Immature natural killer cell (primary cell): ENCODE data around the gene DDX11. TPM values are rescaled to one million over a fixed set of nuclear protein-coding genes. Genes with fewer than 3 reads are reported as not detected.
A peak's percentile ranks its signal among the peaks of the same experiment; 100 is the strongest.
"Not testable (repeated sequence)": the region's sequence is repeated elsewhere in the genome, so short reads cannot be mapped to it uniquely, and the experiment has no call there.

Source experiments
- DNase-seq, 3 donors: peaks; one replicate each; pipeline ENCODE4 v3.0.0; 2022; ENCODE audit warnings: mixed read lengths in 1 of 3
- H3K27ac Mint-ChIP-seq, 6 donors: one replicate each; pipeline ENCODE4 v1.8.0; 2020; ENCODE audit warnings: mixed read lengths in 6 of 6, mild to moderate bottlenecking in 5 of 6, inconsistent platforms in 4 of 6, moderate library complexity in 3 of 6
- H3K27me3 Mint-ChIP-seq, 3 donors: one replicate each; pipeline ENCODE4 v1.8.0; 2020 to 2021; ENCODE audit warnings: low read depth in 3 of 3, mild to moderate bottlenecking in 3 of 3, mixed read lengths in 3 of 3, moderate library complexity in 3 of 3, inconsistent platforms in 1 of 3
- H3K36me3 Mint-ChIP-seq, 3 donors: one replicate each; pipeline ENCODE4 v1.8.0; 2020; ENCODE audit warnings: mixed read lengths in 3 of 3, inconsistent platforms in 2 of 3, mild to moderate bottlenecking in 2 of 3
- H3K4me1 Mint-ChIP-seq, 2 donors: one replicate each; pipeline ENCODE4 v1.8.0; 2020; ENCODE audit warnings: inconsistent platforms in 2 of 2, mild to moderate bottlenecking in 2 of 2, mixed read lengths in 2 of 2, moderate library complexity in 1 of 2
- H3K4me3 Mint-ChIP-seq, 5 donors: one replicate each; pipeline ENCODE4 v1.8.0; 2020; ENCODE audit warnings: mild to moderate bottlenecking in 5 of 5, mixed read lengths in 5 of 5, inconsistent platforms in 3 of 5, moderate library complexity in 3 of 5
- H3K9me3 Mint-ChIP-seq, 6 donors: one replicate each; pipeline ENCODE4 v1.8.0; 2020; ENCODE audit warnings: mild to moderate bottlenecking in 6 of 6, mixed read lengths in 6 of 6, inconsistent platforms in 4 of 6, moderate library complexity in 3 of 6
- polyA plus RNA-seq, 3 donors: library from polyadenylated mRNA; unstranded; fragments of 300-500 nt; fragmentation: Illumina TruSeq; gene quantifications; one replicate each; pipeline ENCODE4 v1.2.3, GENCODE V29; 2021

DDX11 gene
- polyA plus RNA-seq, 3 donors from 2014 or later, result 5.4 to 14.7 TPM; not detected in 1

GRCh38 chr12:31097819-31098218 is 24.2 kb downstream of the DDX11 start:
- H3K27ac Mint-ChIP-seq, DNase-seq, H3K27me3 Mint-ChIP-seq, H3K4me1 Mint-ChIP-seq, H3K9me3 Mint-ChIP-seq, H3K4me3 Mint-ChIP-seq: not testable (repeated sequence)
- H3K36me3 Mint-ChIP-seq, result peaks cover 4 to 20% (median 5%) of the 10 kb centered on the region in 3 donors

- not testable (repeated sequence) for DNase-seq, H3K27ac Mint-ChIP-seq, H3K4me3 Mint-ChIP-seq, H3K4me1 Mint-ChIP-seq, H3K27me3 Mint-ChIP-seq, H3K9me3 Mint-ChIP-seq
- peaks cover 4 to 20% (median 5%) of the 10 kb centered on the region in 3 donors for H3K36me3 Mint-ChIP-seq
These were observed 24.7 kb downstream of the DDX11 start for GRCh38 chr12:31098363-31098762.

GRCh38 chr12:31098771-31099170 is 25.1 kb downstream of the DDX11 start:
- H3K27ac Mint-ChIP-seq, result not testable (repeated sequence)

GRCh38 chr12:31099434-31099833 is 25.8 kb downstream of the DDX11 start:
- not testable (repeated sequence) for H3K9me3 Mint-ChIP-seq, H3K4me3 Mint-ChIP-seq, H3K27me3 Mint-ChIP-seq, DNase-seq, H3K27ac Mint-ChIP-seq, H3K4me1 Mint-ChIP-seq
- peaks cover 4 to 21% (median 9%) of the 10 kb centered on the region in 3 donors for H3K36me3 Mint-ChIP-seq

More at GRCh38 chr12:31098771-31099170, 25.1 kb downstream of the DDX11 start:
- not testable (repeated sequence) for H3K27me3 Mint-ChIP-seq, H3K4me1 Mint-ChIP-seq, H3K4me3 Mint-ChIP-seq, DNase-seq, H3K9me3 Mint-ChIP-seq
- H3K36me3 Mint-ChIP-seq, result peaks cover 4 to 18% (median 5%) of the 10 kb centered on the region in 3 donors

GRCh38 chr12:31100503-31101208 is 27.0 kb downstream of the DDX11 start:
- peak overlapping the region in 2 of 5 donors; percentile 52 to 59 for H3K4me3 Mint-ChIP-seq
- H3K27ac Mint-ChIP-seq, result peak overlapping the region in 5 of 6 donors; percentile 51 to 68 (median 55)
- H3K4me1 Mint-ChIP-seq, H3K27me3 Mint-ChIP-seq, H3K9me3 Mint-ChIP-seq: not testable (repeated sequence)
- peaks cover 2 to 16% (median 9%) of the 10 kb centered on the region in 3 donors for H3K36me3 Mint-ChIP-seq
- peak; percentile 10 to 23 (median 17) for DNase-seq

- H3K27me3 Mint-ChIP-seq, DNase-seq, H3K36me3 Mint-ChIP-seq, H3K9me3 Mint-ChIP-seq, H3K4me3 Mint-ChIP-seq, H3K27ac Mint-ChIP-seq, H3K4me1 Mint-ChIP-seq: not testable (repeated sequence)
These were observed 28.5 kb downstream of the DDX11 start for GRCh38 chr12:31102125-31102524.

- H3K4me1 Mint-ChIP-seq, result not testable (repeated sequence)
These were observed 28.9 kb downstream of the DDX11 start for GRCh38 chr12:31102596-31102995.

GRCh38 chr12:31103561-31103975 is 29.9 kb downstream of the DDX11 start:
- H3K27me3 Mint-ChIP-seq, DNase-seq, H3K27ac Mint-ChIP-seq, H3K36me3 Mint-ChIP-seq, H3K9me3 Mint-ChIP-seq, H3K4me3 Mint-ChIP-seq, H3K4me1 Mint-ChIP-seq: not testable (repeated sequence)

More at GRCh38 chr12:31102596-31102995, 28.9 kb downstream of the DDX11 start:
- H3K27ac Mint-ChIP-seq, H3K4me3 Mint-ChIP-seq, H3K9me3 Mint-ChIP-seq, H3K27me3 Mint-ChIP-seq, H3K36me3 Mint-ChIP-seq, DNase-seq: not testable (repeated sequence)

GRCh38 chr12:31104220-31104619 is 30.6 kb downstream of the DDX11 start:
- not testable (repeated sequence) for H3K4me3 Mint-ChIP-seq, H3K36me3 Mint-ChIP-seq, H3K4me1 Mint-ChIP-seq, DNase-seq, H3K27ac Mint-ChIP-seq, H3K9me3 Mint-ChIP-seq, H3K27me3 Mint-ChIP-seq

- H3K4me3 Mint-ChIP-seq, H3K27me3 Mint-ChIP-seq, DNase-seq, H3K9me3 Mint-ChIP-seq, H3K36me3 Mint-ChIP-seq, H3K27ac Mint-ChIP-seq, H3K4me1 Mint-ChIP-seq: not testable (repeated sequence)
These were observed 31.1 kb downstream of the DDX11 start for GRCh38 chr12:31104773-31105172.

- Mint-ChIP-seq H3K27me3 (peaks cover 0 to 2% (median 0%) of the 10 kb centered on the region in 3 donors), H3K9me3 (no peaks in the 10 kb centered on the region), H3K4me3 (no peak overlapping the region), H3K27ac (no peak overlapping the region), H3K36me3 (peaks cover 0 to 5% (median 4%) of the 10 kb centered on the region in 3 donors), H3K4me1 (no peaks in the 10 kb centered on the region)
- no peak for DNase-seq
These were observed 32.0 kb downstream of the DDX11 start for GRCh38 chr12:31105668-31106067.

GRCh38 chr12:31106101-31106803 is 32.6 kb downstream of the DDX11 start:
- Mint-ChIP-seq H3K27me3 (peaks cover 0 to 1% (median 0%) of the 10 kb centered on the region in 3 donors), H3K27ac (no peak overlapping the region), H3K9me3 (no peaks in the 10 kb centered on the region), H3K4me3 (no peak overlapping the region), H3K4me1 (no peaks in the 10 kb centered on the region), H3K36me3 (peaks cover 0 to 5% (median 4%) of the 10 kb centered on the region in 3 donors)
- DNase-seq, result no peak

- H3K27ac Mint-ChIP-seq, H3K27me3 Mint-ChIP-seq, H3K4me3 Mint-ChIP-seq: not testable (repeated sequence)
These were observed 36.1 kb downstream of the DDX11 start for GRCh38 chr12:31109773-31110172.

GRCh38 chr12:31110263-31110662 is 36.6 kb downstream of the DDX11 start:
- not testable (repeated sequence) for H3K4me1 Mint-ChIP-seq, H3K4me3 Mint-ChIP-seq, H3K27me3 Mint-ChIP-seq, DNase-seq, H3K9me3 Mint-ChIP-seq, H3K36me3 Mint-ChIP-seq
- peak overlapping the region in 1 of 6 donors; percentile 45 for H3K27ac Mint-ChIP-seq

More at GRCh38 chr12:31109773-31110172, 36.1 kb downstream of the DDX11 start:
- DNase-seq, H3K36me3 Mint-ChIP-seq, H3K4me1 Mint-ChIP-seq, H3K9me3 Mint-ChIP-seq: not testable (repeated sequence)
